Mesendoderm (in vitro differentiated cells): ENCODE results near the gene GRB10. TPM values are rescaled to one million over a fixed set of nuclear protein-coding genes. Genes with fewer than 3 reads are reported as not detected.

Experiments
- DNase-seq: peaks from one replicate; pipeline ENCODE4 v3.0.0; 2013
- H2AK5ac ChIP-seq: 2 replicates; pipeline ENCODE4 v1.6.1; 2013; ENCODE audit warnings: low read length, inconsistent platforms
- H2BK120ac ChIP-seq: 2 replicates; pipeline ENCODE4 v1.6.1; 2013; ENCODE audit warnings: low read depth, mild to moderate bottlenecking, low read length, moderate library complexity, mixed read lengths
- H2BK15ac ChIP-seq: replicated peaks from 2 replicates; pipeline ENCODE4 v1.6.1; 2013; ENCODE audit warnings: low read depth, mild to moderate bottlenecking, moderate library complexity
- H2BK5ac ChIP-seq: 2 replicates; pipeline ENCODE4 v1.6.1; 2013; ENCODE audit warnings: low read length, inconsistent platforms
- H3K18ac ChIP-seq: 2 replicates; pipeline ENCODE4 v1.6.1; 2013; ENCODE audit warnings: mild to moderate bottlenecking, low read length, mixed read lengths
- H3K23ac ChIP-seq: one replicate; pipeline ENCODE4 v1.6.1; 2013; ENCODE audit warnings: low read length
- H3K27ac ChIP-seq: 2 replicates; pipeline ENCODE4 v1.5.1; 2013; ENCODE audit warnings: low read depth, mild to moderate bottlenecking, inconsistent platforms, low read length, moderate library complexity
- H3K27me3 ChIP-seq: 2 replicates; pipeline ENCODE4 v1.6.1; 2013; ENCODE audit warnings: low read length, control low read depth, mild to moderate bottlenecking, inconsistent platforms; ENCODE audit not compliant: insufficient read depth, poor library complexity
- H3K36me3 ChIP-seq: 2 replicates; pipeline ENCODE4 v1.6.1; 2013; ENCODE audit warnings: low read length, inconsistent platforms; ENCODE audit not compliant: control insufficient read depth, insufficient read depth
- H3K4ac ChIP-seq: one replicate; pipeline ENCODE4 v1.6.1; 2013; ENCODE audit warnings: low read depth, mild to moderate bottlenecking, low read length, moderate library complexity
- H3K4me1 ChIP-seq: 2 replicates; pipeline ENCODE4 v1.6.1; 2013; ENCODE audit warnings: low read depth, low read length, inconsistent platforms; ENCODE audit not compliant: control insufficient read depth
- H3K4me2 ChIP-seq: 2 replicates; pipeline ENCODE4 v1.6.1; 2013; ENCODE audit warnings: low read length
- H3K4me3 ChIP-seq: 2 replicates; pipeline ENCODE4 v1.5.1; 2013; ENCODE audit warnings: mild to moderate bottlenecking, low read length
- H3K56ac ChIP-seq: one replicate; pipeline ENCODE4 v1.6.1; 2013; ENCODE audit warnings: low read length
- H3K79me1 ChIP-seq: 2 replicates; pipeline ENCODE4 v1.6.1; 2013; ENCODE audit warnings: low read length, inconsistent platforms
- H3K79me2 ChIP-seq: 2 replicates; pipeline ENCODE4 v1.6.1; 2013; ENCODE audit warnings: mild to moderate bottlenecking, low read length; ENCODE audit not compliant: control insufficient read depth, insufficient read depth
- H3K9ac ChIP-seq: 2 replicates; pipeline ENCODE4 v1.6.1; 2013; ENCODE audit warnings: low read length, inconsistent platforms
- H4K5ac ChIP-seq: one replicate; pipeline ENCODE4 v1.6.1; 2013; ENCODE audit warnings: low read length
- H4K8ac ChIP-seq: one replicate; pipeline ENCODE4 v1.6.1; 2013; ENCODE audit warnings: low read depth, mild to moderate bottlenecking, control low read depth, low read length, moderate library complexity
- WGBS: extraction: QIAGEN DNeasy Blood & Tissue Kit; methylation state at CpG from one replicate; pipeline ENCODE4 v1.1.7; 2013; ENCODE audit warnings: low lambda C conversion rate, missing lambda C conversion rate; ENCODE audit not compliant: insufficient coverage; ENCODE audit errors: extremely low coverage; 5-methylcytosine and 5-hydroxymethylcytosine counted together
- polyA plus RNA-seq, 2 experiments: library from polyadenylated mRNA; stranded (reverse); fragments of 200-250 nt; gene quantifications; one replicate each; pipeline ENCODE4 v1.2.3, GENCODE V29; 2013

Gene GRB10
- polyA plus RNA-seq (2013, experiment 1 of 2): 29.6 TPM
- 29.5 TPM for polyA plus RNA-seq (2013, experiment 2 of 2)

DNA sequence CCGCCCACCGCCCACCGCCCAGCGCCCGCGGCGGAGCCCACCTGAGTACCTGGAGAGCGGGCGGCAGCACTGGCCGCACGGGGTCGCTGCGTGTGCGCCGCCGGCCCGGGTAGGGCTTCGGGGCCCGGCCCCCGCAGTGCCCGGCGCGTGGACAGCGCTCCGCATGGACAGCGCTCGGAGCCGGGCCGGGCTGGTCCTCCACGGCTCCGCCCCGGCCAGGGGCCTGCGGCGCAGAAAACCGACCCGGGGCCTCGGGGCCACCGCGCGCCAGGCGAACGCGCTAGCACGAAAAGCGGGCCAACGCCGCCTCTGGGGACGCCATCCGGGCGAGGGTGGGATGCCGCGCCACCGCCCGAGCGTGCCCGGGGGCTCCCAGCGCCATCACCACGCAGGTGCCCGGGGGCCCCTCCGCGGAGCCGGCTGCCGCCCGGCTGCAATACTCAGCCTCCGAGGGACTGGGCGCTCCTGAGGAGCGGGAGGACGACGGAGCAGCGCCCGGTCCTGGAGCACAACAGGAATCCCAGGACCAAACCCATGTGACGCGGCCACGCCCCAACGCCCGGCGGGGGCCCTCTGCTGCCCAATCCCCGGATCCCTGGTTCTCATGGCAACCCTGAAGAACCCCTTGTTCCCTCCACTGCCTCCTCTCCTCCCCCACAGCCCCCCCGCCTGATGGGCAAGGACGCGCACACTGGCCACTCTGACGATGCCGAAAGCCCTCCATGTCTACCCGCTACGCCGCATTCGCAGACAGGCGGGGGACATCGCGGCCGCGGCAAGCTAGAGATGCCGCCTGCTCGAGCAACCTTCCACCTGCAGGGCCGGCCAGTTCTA is at the start of gene GRB10:
GRB10 (minus strand) TSS at position 522 of the 834 bp plus-strand sequence. CDS start 50,574 bp downstream, outside the sequence.
- Histone ChIP-seq H3K18ac (no peak within 1 kb of the TSS), H3K4me1 (peaks cover 2% of the 10 kb centered on the region)

DNA sequence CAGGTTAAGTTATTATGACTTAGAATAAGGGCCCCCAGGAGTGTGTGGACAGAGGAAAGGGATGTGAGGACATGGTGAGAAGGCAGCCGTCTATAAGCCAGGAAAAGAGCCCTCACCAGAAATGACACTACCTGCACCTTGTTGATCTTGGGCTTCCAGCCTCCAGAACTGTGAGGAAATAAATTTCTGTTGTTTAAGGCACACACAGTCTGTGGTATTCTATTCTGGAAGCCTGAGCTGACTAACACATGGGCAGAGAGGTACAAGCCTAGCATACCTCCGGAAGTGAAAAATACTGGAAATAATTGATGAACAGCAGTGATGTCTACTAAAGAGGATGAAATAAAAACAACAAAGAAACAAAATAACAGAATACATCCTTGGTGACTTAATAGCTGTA is 46.1 kb upstream of the GRB10 start:
- no peak overlapping the region for H2BK5ac ChIP-seq
- H2BK15ac ChIP-seq: no peak overlapping the region
- H4K8ac ChIP-seq: no peak overlapping the region
- no peak overlapping the region for H3K4me3 ChIP-seq
- no peak overlapping the region for H4K5ac ChIP-seq
- no peak overlapping the region for H3K18ac ChIP-seq
- no peak overlapping the region for H3K4ac ChIP-seq
- no peak overlapping the region for H3K27ac ChIP-seq
- H3K4me1 ChIP-seq: no peaks in the 10 kb centered on the region
- no peak overlapping the region for H2BK120ac ChIP-seq
- no peak overlapping the region for H3K4me2 ChIP-seq
- H3K23ac ChIP-seq: no peak overlapping the region
- H3K79me1 ChIP-seq: no peaks in the 10 kb centered on the region
- WGBS: no CpG with 5 or more reads among the region's 2 CpGs
- H3K36me3 ChIP-seq: no peaks in the 10 kb centered on the region
- no peak overlapping the region for H3K9ac ChIP-seq
- no peaks in the 10 kb centered on the region for H3K27me3 ChIP-seq
- H2AK5ac ChIP-seq: no peak overlapping the region
- H3K56ac ChIP-seq: no peak overlapping the region
- H3K79me2 ChIP-seq: no peaks in the 10 kb centered on the region
- no peak for DNase-seq

More for the DNA sequence above, at the start of gene GRB10:
- peaks cover 50% of the 10 kb centered on the region for H3K79me1 ChIP-seq
- H3K4ac ChIP-seq: no peak within 1 kb of the TSS
- H3K56ac ChIP-seq: peak within 1 kb of the TSS; percentile 65
- H4K5ac ChIP-seq: no peak within 1 kb of the TSS
- no peak within 1 kb of the TSS for H4K8ac ChIP-seq
- no CpG with 5 or more reads among the region's 95 CpGs for WGBS
- H2BK120ac ChIP-seq: no peak within 1 kb of the TSS
- H2BK15ac ChIP-seq: no peak within 1 kb of the TSS
- peak within 1 kb of the TSS; percentile 59 for H3K4me2 ChIP-seq
- peaks cover 2% of the 10 kb centered on the region for H3K36me3 ChIP-seq
- H3K4me3 ChIP-seq: peak within 1 kb of the TSS; percentile 1
- no peak within 1 kb of the TSS for H3K27ac ChIP-seq
- DNase-seq: peak; percentile 56
- H2BK5ac ChIP-seq: no peak within 1 kb of the TSS
- peaks cover 91% of the 10 kb centered on the region for H3K79me2 ChIP-seq
- H3K27me3 ChIP-seq: no peaks in the 10 kb centered on the region
- no peak within 1 kb of the TSS for H3K23ac ChIP-seq
- no peak within 1 kb of the TSS for H2AK5ac ChIP-seq
- no peak within 1 kb of the TSS for H3K9ac ChIP-seq

DNA sequence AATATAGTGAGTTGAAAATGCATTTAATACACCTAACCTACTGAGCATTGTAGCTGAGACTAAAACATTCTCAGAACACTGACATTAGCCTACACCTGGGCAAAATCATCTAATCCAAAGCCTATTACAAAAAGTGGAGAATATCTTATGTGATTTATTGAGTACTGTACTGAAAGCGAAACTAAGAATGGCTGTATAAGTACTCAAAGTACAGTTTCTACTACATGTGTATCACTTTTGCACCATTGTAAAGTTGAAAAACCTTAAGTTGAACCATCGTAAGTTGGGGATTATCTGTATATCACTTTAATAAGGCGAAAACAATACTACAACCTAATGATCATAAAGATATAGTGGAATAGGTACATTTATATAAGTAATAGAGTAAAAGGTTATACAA is 45.4 kb upstream of the GRB10 start:
- H2BK5ac ChIP-seq: no peak overlapping the region
- no peak overlapping the region for H4K5ac ChIP-seq
- no peak overlapping the region for H3K56ac ChIP-seq
- H3K4ac ChIP-seq: no peak overlapping the region
- H4K8ac ChIP-seq: no peak overlapping the region
- H3K4me2 ChIP-seq: no peak overlapping the region
- WGBS: no CpG with 5 or more reads among the region's 3 CpGs
- H3K79me2 ChIP-seq: no peaks in the 10 kb centered on the region
- H3K79me1 ChIP-seq: no peaks in the 10 kb centered on the region
- H3K36me3 ChIP-seq: no peaks in the 10 kb centered on the region
- no peaks in the 10 kb centered on the region for H3K27me3 ChIP-seq
- H3K18ac ChIP-seq: no peak overlapping the region
- no peak overlapping the region for H2BK15ac ChIP-seq
- H3K23ac ChIP-seq: no peak overlapping the region
- H3K4me3 ChIP-seq: no peak overlapping the region
- H2AK5ac ChIP-seq: no peak overlapping the region
- no peak overlapping the region for H3K27ac ChIP-seq
- no peak for DNase-seq
- H2BK120ac ChIP-seq: no peak overlapping the region
- no peaks in the 10 kb centered on the region for H3K4me1 ChIP-seq
- H3K9ac ChIP-seq: no peak overlapping the region

DNA sequence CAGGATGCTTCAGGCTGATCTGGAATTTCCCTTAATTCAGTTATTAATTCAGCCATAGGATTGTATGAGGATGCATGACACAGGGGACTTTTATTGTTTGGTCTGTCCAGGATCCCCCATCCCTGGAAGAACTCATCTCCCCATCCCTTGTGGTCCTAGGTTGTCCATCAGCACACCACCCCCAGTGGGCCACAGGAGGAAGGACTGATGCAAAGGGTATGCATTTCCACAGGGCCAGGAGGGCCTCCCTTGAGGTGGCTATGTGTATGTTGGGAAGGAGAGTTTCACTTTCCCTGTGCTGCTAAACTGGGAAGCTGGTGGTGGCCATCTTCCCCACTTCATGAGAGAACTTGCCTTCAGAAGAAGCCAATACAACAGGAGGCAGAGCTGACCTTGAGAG is 44.6 kb upstream of the GRB10 start:
- Histone ChIP-seq H4K8ac (no peak overlapping the region), H2BK15ac (no peak overlapping the region), H3K4me2 (no peak overlapping the region), H4K5ac (no peak overlapping the region), H3K79me2 (no peaks in the 10 kb centered on the region), H2BK5ac (no peak overlapping the region), H3K4me1 (no peaks in the 10 kb centered on the region), H2BK120ac (no peak overlapping the region), H3K56ac (no peak overlapping the region), H3K36me3 (no peaks in the 10 kb centered on the region), H3K79me1 (no peaks in the 10 kb centered on the region), H3K23ac (no peak overlapping the region), H3K4ac (no peak overlapping the region), H3K18ac (no peak overlapping the region), H3K9ac (no peak overlapping the region), H3K27me3 (no peaks in the 10 kb centered on the region), H2AK5ac (no peak overlapping the region), H3K27ac (no peak overlapping the region), H3K4me3 (no peak overlapping the region)
- no peak for DNase-seq

DNA sequence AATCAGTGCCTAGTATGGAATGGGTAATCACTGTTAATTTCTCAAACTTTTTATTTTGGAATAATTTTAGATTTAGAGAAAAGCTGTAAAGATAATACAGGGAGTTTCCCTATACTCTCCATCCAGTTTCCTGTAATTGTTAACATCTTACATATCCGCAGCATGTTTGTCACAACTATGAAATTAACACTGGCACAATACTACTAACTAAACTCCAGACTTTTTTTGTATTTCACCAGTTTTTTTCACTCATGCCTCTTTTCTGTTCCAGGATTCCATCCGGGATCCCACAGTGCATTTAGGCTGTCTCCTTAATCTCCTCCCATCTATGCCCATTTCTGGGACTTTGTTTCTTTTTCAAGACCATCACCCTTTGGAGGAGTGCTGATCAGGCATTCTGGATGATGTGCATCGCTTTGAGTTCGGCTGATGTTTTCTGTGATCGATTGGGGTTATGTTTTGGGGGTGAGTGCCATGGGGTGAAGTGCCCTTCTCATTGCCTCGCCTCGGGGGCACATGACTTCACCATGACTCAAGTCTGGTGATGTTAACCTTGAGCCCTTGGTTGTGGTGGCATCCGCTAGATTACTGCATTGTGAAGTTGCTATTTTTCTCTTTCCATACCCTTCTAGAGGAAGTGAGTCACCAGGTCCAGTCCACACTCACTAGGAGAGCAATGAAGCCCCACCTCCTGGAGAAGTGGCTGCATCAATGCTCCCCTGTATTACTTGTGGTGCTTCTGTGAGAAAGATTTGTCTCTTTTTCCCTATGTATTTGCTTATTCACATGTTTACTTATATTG is 43.9 kb upstream of the GRB10 start:
- Histone ChIP-seq H3K79me2 (no peaks in the 10 kb centered on the region), H3K4me3 (no peak overlapping the region), H2AK5ac (no peak overlapping the region), H2BK5ac (no peak overlapping the region), H4K8ac (no peak overlapping the region), H3K4ac (no peak overlapping the region), H3K9ac (no peak overlapping the region), H3K79me1 (no peaks in the 10 kb centered on the region), H3K27me3 (no peaks in the 10 kb centered on the region), H2BK120ac (no peak overlapping the region), H3K56ac (no peak overlapping the region), H3K36me3 (no peaks in the 10 kb centered on the region), H3K18ac (no peak overlapping the region), H4K5ac (no peak overlapping the region), H3K4me2 (no peak overlapping the region), H3K23ac (no peak overlapping the region), H2BK15ac (no peak overlapping the region), H3K4me1 (no peaks in the 10 kb centered on the region), H3K27ac (no peak overlapping the region)
- DNase-seq: peak; percentile 48
- no CpG with 5 or more reads among the region's 8 CpGs for WGBS
